Measurements from ENCODE around the gene KPTN.
"Not testable (repeated sequence)": the region's sequence is repeated elsewhere in the genome, so short reads cannot be mapped to it uniquely, and the experiment has no call there.

The KPTN gene

GRCh38 chr19:47489072-47489914, 5.3 kb upstream of the KPTN start:
- Histone ChIP-seq H3K36me3 (peaks cover 74% of the 10 kb centered on the region), H3K27ac (no peak overlapping the region), H3K9me3 (no peaks in the 10 kb centered on the region), H3K4me1 (ENCODE audit: control insufficient read depth in 1 of 2, insufficient read depth in 1 of 2, low read depth in 1 of 2, low read length in 1 of 2) (peaks cover 6 to 7% of the 10 kb centered on the region in 2 experiments), H3K4me3 (ENCODE audit: low read depth in 1 of 2, low read length in 1 of 2) (no peak overlapping the region), H3K27me3 (no peaks in the 10 kb centered on the region)
- TF ChIP-seq CTCF (IDR thresholded peaks at IDR 0.05) = no peak

GRCh38 chr19:47487551-47488515, 3.8 kb upstream of the KPTN start:
- H3K9me3 ChIP-seq = no peaks in the 10 kb centered on the region
- no peaks in the 10 kb centered on the region for H3K27me3 ChIP-seq
- TF ChIP-seq CTCF (IDR thresholded peaks at IDR 0.05) = no peak
- H3K36me3 ChIP-seq = peaks cover 59% of the 10 kb centered on the region
- peaks cover 13 to 15% of the 10 kb centered on the region in 2 experiments for H3K4me1 ChIP-seq (ENCODE audit: control insufficient read depth in 1 of 2, insufficient read depth in 1 of 2, low read depth in 1 of 2, low read length in 1 of 2)
- H3K4me3 ChIP-seq (ENCODE audit: low read depth in 1 of 2, low read length in 1 of 2) = no peak overlapping the region
- no peak overlapping the region for H3K27ac ChIP-seq

- Histone ChIP-seq H3K4me3 (ENCODE audit: low read depth in 1 of 2, low read length in 1 of 2) (no peak overlapping the region), H3K9me3 (no peaks in the 10 kb centered on the region), H3K27me3 (no peaks in the 10 kb centered on the region), H3K4me1 (ENCODE audit: control insufficient read depth in 1 of 2, insufficient read depth in 1 of 2, low read depth in 1 of 2, low read length in 1 of 2) (peaks cover 13 to 15% of the 10 kb centered on the region in 2 experiments), H3K36me3 (peaks cover 50% of the 10 kb centered on the region), H3K27ac (no peak overlapping the region)
- no peak for TF ChIP-seq CTCF (IDR thresholded peaks at IDR 0.05)
Observed at GRCh38 chr19:47486900-47487299, 2.9 kb upstream of the KPTN start.

- H3K4me1 ChIP-seq (ENCODE audit: control insufficient read depth in 1 of 2, insufficient read depth in 1 of 2, low read depth in 1 of 2, low read length in 1 of 2) = peaks cover 13 to 15% of the 10 kb centered on the region in 2 experiments
Observed at GRCh38 chr19:47486220-47486619, 2.2 kb upstream of the KPTN start.

DNA sequence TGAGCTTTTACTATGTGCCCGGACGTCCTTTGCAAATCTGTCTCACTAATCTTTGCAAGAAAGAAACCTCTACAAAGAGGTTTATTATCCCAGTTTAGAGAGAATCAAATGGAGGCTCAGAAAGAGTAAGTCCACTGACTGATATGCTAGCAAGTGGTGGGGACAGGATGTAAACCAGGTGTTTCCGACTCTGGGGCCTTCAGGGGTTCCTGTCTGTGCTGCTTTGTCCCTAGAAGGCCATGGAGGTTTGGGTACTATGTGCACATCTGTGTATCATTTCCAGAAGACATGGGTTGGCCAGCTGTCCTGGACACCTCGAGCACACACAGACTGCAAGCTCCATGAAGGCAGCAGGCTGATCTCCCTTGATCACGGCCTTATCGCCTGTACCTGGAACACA, 1.2 kb upstream of the KPTN start:
- no peaks in the 10 kb centered on the region for H3K9me3 ChIP-seq
- peak overlapping the region; percentile 6 for H3K27ac ChIP-seq
- H3K4me1 ChIP-seq (ENCODE audit: control insufficient read depth in 1 of 2, insufficient read depth in 1 of 2, low read depth in 1 of 2, low read length in 1 of 2) = peaks cover 13 to 15% of the 10 kb centered on the region in 2 experiments
- H3K4me3 ChIP-seq (ENCODE audit: low read depth in 1 of 2, low read length in 1 of 2) = no peak overlapping the region
- H3K36me3 ChIP-seq = peaks cover 33% of the 10 kb centered on the region
- no peak for TF ChIP-seq CTCF (IDR thresholded peaks at IDR 0.05)
- peaks cover 9% of the 10 kb centered on the region for H3K27me3 ChIP-seq

More at GRCh38 chr19:47486220-47486619, 2.2 kb upstream of the KPTN start:
- peaks cover 43% of the 10 kb centered on the region for H3K36me3 ChIP-seq
- H3K9me3 ChIP-seq; H3K4me3 ChIP-seq (ENCODE audit: low read depth in 1 of 2, low read length in 1 of 2); H3K27ac ChIP-seq; H3K27me3 ChIP-seq: not testable (repeated sequence)

All from neutrophil (primary cell).